Measurements from ENCODE around the gene NPR1.
"Not testable (repeated sequence)": the region's sequence is repeated elsewhere in the genome, so short reads cannot be mapped to it uniquely, and the experiment has no call there.

NPR1 gene

DNA sequence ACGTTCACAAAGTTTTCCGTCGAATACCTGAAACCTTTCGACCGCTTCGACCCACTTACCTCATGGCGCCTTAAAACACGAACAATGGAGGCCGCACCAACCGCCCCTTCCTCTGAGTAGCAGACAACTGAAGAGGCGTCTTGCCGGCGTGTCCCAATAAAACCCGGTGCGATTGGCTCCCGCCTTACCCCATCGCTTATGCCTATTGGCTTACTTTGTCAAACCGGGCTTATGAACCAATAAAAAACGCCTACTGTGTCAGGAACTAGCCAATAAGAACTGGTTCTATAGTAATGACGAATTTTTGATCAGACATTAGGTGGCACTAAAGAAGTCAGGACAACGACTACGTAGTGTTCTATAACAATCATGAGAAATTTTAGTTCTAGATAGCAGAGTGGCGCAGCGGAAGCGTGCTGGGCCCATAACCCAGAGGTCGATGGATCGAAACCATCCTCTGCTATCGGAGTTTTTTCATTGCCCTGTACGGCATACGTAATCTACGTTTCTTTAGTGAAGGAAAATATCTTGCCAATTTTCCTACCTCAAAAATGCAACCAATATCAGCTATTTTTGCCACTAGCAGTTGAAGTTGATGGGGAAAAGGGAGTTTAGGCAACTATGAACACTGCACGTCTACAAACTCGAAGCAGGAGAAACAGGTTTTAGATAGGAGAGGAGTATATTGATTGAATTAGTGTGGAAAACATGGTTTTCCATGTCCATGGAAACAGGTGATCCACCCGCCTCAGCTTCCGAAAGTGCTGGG lies 7.4 kb upstream of the NPR1 start, which contains the start of gene ILF2:
ILF2 (minus strand) TSS at position 135 of the 769 bp plus-strand sequence; CDS start at position 64, 71 bp downstream.
- DNase-seq (ENCODE audit: insufficient read length, low spot score), result peak; percentile 97
- FAIRE-seq, result peak; percentile 98
- TF ChIP-seq, protein P1, sequence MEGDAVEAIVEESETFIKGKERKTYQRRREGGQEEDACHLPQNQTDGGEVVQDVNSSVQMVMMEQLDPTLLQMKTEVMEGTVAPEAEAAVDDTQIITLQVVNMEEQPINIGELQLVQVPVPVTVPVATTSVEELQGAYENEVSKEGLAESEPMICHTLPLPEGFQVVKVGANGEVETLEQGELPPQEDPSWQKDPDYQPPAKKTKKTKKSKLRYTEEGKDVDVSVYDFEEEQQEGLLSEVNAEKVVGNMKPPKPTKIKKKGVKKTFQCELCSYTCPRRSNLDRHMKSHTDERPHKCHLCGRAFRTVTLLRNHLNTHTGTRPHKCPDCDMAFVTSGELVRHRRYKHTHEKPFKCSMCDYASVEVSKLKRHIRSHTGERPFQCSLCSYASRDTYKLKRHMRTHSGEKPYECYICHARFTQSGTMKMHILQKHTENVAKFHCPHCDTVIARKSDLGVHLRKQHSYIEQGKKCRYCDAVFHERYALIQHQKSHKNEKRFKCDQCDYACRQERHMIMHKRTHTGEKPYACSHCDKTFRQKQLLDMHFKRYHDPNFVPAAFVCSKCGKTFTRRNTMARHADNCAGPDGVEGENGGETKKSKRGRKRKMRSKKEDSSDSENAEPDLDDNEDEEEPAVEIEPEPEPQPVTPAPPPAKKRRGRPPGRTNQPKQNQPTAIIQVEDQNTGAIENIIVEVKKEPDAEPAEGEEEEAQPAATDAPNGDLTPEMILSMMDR (IDR thresholded peaks at IDR 0.05; ENCODE audit: insufficient read depth, missing control alignments), result peak; percentile 51

DNA sequence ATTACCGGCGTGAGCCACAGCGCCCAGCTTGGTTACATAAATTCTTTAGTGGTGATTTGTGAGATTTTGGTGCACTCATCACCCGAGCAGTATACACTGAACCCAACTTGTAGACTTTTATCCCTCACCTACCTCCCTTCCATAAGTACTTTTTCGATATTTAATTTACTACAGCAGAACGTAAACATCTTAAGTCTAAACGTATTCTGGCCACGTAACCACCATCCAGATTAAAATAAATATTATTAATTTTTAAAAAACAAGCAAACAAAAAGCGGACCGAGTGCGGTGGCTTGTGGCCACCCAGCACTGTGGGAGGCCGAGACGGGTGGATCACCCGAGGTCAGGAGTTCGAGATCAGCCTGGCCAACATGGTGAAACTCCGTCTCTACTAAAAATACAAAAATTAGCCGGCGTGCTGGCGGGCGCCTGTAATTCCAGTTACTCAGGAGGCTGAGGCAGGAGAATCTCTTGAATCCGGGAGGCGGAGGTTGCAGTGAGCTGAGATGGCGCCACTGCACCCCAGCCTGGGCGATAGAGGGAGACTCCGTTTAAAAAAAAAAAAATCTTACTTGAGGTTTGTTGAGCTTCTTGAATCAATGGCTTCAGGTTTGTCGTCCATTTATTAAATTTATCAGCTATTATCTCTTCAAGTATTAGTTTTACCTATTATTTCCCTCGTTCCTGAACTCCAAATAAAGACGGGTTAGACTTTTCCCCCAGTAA lies 6.7 kb upstream of the NPR1 start:
- FAIRE-seq; DNase-seq (ENCODE audit: insufficient read length, low spot score): not testable (repeated sequence)

DNA sequence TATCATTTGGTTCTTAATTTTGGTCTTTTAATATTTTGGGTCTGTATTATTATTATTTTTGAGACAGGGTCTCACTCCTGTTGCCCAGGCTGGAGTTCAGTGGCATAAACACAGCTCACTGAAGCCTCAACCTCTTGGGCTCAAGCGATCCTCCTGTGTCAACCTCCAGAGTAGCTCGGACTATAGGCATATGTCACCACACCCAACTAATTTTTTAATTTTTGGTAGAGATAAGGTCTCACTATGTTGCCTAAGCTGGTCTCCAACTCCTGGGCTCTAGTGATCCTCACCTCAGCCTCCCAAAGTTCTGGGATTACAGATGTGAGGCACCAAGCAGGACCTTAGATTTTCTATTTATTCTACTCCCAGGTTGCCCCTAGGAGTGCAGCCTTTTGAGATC lies 5.0 kb upstream of the NPR1 start:
- FAIRE-seq (no peak), DNase-seq (ENCODE audit: insufficient read length, low spot score) (no peak)
- TF ChIP-seq, protein P1 (IDR thresholded peaks at IDR 0.05; ENCODE audit: insufficient read depth, missing control alignments), result no peak

DNA sequence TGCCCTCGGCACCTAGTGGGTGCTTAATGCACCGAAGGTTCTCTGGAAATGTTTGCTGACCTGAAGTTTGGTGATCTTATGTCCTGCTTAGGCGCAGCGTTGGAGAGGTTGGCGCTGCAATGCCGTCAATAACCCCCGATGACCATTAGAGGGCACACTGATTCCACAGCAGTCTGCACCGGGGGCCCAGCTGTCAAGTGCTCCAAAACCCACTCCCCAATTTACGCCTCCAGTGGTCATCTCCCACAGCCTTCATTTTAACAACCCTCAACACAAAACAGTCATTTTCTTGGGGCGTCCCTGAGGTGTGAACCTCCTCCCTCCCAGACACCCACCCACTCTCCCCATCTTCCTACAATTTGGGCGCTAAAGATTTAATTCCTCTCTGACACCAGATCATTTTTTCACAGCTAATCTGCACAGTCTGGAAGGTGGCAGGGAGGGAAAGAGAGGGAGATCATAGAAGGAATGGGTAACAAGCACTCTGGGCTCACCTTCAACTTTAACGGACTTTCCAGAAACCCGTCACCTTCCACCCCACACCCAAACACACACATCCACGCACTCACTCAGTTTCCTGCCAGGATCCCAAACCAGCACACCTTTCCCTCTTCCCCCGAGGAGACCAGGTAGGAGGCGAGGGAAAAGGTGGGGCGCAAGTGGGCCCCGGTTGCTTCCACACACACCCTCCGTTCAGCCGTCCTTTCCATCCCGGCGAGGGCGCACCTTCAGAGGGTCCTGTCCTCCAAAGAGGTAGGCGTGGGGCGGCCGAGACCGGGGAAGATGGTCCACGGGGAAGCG lies 570 bp upstream of the NPR1 start:
- FAIRE-seq (peak; percentile 72), DNase-seq (ENCODE audit: insufficient read length, low spot score) (peak; percentile 56)
- TF ChIP-seq, protein P1 (IDR thresholded peaks at IDR 0.05; ENCODE audit: insufficient read depth, missing control alignments), result peak; percentile 96

DNA sequence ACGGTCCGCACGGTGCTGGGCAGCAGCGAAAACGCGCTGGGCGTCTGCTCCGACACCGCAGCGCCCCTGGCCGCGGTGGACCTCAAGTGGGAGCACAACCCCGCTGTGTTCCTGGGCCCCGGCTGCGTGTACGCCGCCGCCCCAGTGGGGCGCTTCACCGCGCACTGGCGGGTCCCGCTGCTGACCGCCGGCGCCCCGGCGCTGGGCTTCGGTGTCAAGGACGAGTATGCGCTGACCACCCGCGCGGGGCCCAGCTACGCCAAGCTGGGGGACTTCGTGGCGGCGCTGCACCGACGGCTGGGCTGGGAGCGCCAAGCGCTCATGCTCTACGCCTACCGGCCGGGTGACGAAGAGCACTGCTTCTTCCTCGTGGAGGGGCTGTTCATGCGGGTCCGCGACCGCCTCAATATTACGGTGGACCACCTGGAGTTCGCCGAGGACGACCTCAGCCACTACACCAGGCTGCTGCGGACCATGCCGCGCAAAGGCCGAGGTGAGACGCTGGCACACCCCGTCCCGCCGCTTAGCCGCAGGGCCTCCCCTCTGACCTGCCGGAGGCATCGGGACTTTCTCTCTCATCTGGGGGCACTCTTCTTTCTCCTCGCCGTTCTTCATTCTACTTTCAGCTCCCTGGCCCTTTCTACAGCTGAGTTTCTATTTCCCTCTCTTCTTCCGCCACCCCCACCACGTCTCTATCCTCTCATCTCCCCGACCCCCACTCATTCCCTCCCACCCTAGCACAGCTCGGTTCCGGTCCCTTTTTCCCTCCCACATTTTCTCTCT lies 1.0 kb downstream of the NPR1 start:
- no peak for FAIRE-seq
- TF ChIP-seq, protein P1 (IDR thresholded peaks at IDR 0.05; ENCODE audit: insufficient read depth, missing control alignments), result no peak
- DNase-seq (ENCODE audit: insufficient read length, low spot score), result no peak

DNA sequence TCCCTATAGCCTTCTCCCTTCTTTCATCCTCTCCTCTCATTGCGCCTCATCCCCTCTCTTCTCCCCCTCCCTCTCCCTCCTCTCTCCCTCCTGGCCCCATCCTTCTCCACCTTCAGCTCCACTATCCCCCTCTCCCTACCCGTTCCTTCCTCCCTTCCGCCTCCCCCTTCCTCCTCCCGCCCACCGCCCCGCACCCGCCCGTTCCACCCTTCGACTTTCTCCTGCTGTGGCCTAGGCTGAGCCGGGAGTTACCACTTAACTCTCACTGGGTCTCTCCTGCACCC lies 1.6 kb downstream of the NPR1 start:
- DNase-seq (ENCODE audit: insufficient read length, low spot score) (no peak), FAIRE-seq (no peak)
- TF ChIP-seq, protein P1 (IDR thresholded peaks at IDR 0.05; ENCODE audit: insufficient read depth, missing control alignments), result no peak

DNA sequence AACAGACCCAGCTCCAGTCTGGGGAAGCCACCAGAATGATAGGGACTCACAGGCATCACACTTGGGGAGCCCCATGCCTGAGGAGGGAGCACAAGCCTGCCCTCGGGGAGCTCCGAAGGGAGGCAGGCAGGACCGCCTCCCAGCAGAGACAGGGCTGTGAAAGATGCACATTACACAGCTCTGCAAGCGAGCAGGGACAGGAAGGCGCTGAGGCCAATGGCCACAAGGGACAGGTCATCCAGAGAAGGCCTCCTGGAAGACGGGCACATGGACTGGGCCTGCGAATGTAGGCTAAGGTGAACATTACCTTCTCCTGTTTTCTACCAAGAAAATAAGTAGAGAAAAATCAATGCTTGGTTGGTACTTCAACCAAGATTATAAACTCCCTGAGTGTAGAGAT lies 4.2 kb downstream of the NPR1 start:
- no peak for DNase-seq (ENCODE audit: insufficient read length, low spot score)
- FAIRE-seq, result no peak
- TF ChIP-seq, protein P1 (IDR thresholded peaks at IDR 0.05; ENCODE audit: insufficient read depth, missing control alignments), result no peak
